OCI-M1 (cell line): Measurements from ENCODE around the gene MAGI1.

ENCODE experiments used
- DNase-seq: peaks from one replicate; lab custom pipeline; 2025; lab: John Stamatoyannopoulos, UW

Gene MAGI1

GRCh38 chr3:65481085-65481484, 557.6 kb downstream of the MAGI1 start:
- no peak for DNase-seq

- peak; percentile 47 for DNase-seq
These were observed 558.7 kb downstream of the MAGI1 start for GRCh38 chr3:65479990-65480389.

- DNase-seq = no peak
These were observed 559.9 kb downstream of the MAGI1 start for GRCh38 chr3:65478551-65479500.

GRCh38 chr3:65473736-65474135, 565.0 kb downstream of the MAGI1 start:
- DNase-seq = no peak

GRCh38 chr3:65472501-65472900, 566.2 kb downstream of the MAGI1 start:
- no peak for DNase-seq

GRCh38 chr3:65466300-65466988, 572.3 kb downstream of the MAGI1 start:
- no peak for DNase-seq

GRCh38 chr3:65449841-65450428, 588.8 kb downstream of the MAGI1 start:
- no peak for DNase-seq

- no peak for DNase-seq
These were observed 590.6 kb downstream of the MAGI1 start for GRCh38 chr3:65448120-65448519.

- no peak for DNase-seq
These were observed 593.0 kb downstream of the MAGI1 start for GRCh38 chr3:65445573-65446169.

- DNase-seq = no peak
These were observed 594.3 kb downstream of the MAGI1 start for GRCh38 chr3:65444447-65444815.

GRCh38 chr3:65443739-65444446, 594.8 kb downstream of the MAGI1 start:
- DNase-seq = no peak

GRCh38 chr3:65439641-65440284, 599.0 kb downstream of the MAGI1 start:
- peak; percentile 69 for DNase-seq

GRCh38 chr3:65438612-65439011, 600.1 kb downstream of the MAGI1 start:
- no peak for DNase-seq

- no peak for DNase-seq
These were observed 600.6 kb downstream of the MAGI1 start for GRCh38 chr3:65438096-65438495.

GRCh38 chr3:65436580-65436979, 602.1 kb downstream of the MAGI1 start:
- DNase-seq = peak; percentile 25

- no peak for DNase-seq
These were observed 605.2 kb downstream of the MAGI1 start for GRCh38 chr3:65433480-65433879.

GRCh38 chr3:65432388-65433003, 606.2 kb downstream of the MAGI1 start:
- no peak for DNase-seq

GRCh38 chr3:65425880-65426279, 612.8 kb downstream of the MAGI1 start:
- peak; percentile 2 for DNase-seq

- no peak for DNase-seq
These were observed 616.6 kb downstream of the MAGI1 start for GRCh38 chr3:65422154-65422553.

- no peak for DNase-seq
These were observed 619.5 kb downstream of the MAGI1 start for GRCh38 chr3:65419233-65419632.

- DNase-seq = no peak
These were observed 624.8 kb downstream of the MAGI1 start for GRCh38 chr3:65413891-65414290.
